GM15510 (cell line): ENCODE measurements around the gene LPP.

ENCODE experiments used
- POLR2A ChIP-seq: IDR thresholded peaks from 3 replicates; pipeline ENCODE4 v1.6.1; 2011; ENCODE audit warnings: borderline replicate concordance; ENCODE audit not compliant: insufficient read length; ENCODE audit errors: extremely low read depth

Gene LPP

DNA sequence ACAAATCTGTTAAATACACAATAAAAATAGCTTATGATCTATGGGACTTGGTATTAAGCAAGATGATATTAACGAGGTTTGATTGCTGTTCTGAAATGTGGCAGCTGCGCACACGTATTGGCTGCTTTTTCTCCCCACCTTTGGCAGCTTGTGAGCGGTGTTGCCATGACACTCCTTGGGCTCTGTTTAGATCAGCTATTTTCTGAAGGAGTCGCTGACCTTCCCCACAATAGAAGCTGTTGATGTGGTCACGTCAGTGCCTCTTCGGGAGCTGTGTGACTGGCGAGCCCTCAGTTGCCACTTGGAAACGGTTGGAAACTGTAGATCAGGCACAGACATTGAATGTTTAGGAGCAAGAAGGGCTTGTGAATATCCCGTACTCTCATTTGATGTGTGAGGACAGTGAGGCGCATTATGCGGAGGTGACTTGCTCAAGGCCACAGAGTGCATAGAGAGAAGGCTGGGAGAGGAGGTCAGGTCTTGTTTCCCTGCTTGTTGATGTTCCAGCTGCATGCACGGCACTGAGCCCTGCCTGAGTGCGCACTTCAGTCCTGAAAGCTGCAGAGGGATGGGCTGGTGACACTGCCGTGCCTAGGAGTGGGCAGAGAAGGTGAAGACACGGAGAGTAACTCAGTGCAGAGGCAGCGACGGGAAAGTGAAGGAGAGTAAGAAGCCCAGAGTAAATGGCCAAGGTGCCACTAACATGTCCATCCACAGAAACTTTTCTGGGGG, 198.4 kb downstream of the LPP start:
- TF ChIP-seq POLR2A, result no peak

DNA sequence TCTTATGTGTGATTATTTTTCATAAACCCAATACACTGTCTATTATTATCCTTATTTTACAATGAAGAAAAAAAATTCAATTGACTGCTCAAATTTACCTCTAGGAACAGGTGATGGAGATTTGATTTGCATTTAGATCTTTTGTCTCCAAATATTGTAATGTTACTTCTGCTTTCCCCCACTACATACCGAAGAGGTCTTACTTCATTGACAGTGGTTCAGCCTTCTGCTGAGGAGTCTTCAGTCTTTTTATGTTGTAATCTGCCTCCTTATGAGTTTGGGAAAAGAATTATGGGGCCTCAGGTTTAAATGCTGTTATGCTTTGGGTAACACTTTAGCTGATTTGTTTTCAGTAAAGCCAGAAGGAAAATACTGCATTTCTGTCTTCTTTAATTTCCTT, 199.5 kb downstream of the LPP start:
- no peak for TF ChIP-seq POLR2A

DNA sequence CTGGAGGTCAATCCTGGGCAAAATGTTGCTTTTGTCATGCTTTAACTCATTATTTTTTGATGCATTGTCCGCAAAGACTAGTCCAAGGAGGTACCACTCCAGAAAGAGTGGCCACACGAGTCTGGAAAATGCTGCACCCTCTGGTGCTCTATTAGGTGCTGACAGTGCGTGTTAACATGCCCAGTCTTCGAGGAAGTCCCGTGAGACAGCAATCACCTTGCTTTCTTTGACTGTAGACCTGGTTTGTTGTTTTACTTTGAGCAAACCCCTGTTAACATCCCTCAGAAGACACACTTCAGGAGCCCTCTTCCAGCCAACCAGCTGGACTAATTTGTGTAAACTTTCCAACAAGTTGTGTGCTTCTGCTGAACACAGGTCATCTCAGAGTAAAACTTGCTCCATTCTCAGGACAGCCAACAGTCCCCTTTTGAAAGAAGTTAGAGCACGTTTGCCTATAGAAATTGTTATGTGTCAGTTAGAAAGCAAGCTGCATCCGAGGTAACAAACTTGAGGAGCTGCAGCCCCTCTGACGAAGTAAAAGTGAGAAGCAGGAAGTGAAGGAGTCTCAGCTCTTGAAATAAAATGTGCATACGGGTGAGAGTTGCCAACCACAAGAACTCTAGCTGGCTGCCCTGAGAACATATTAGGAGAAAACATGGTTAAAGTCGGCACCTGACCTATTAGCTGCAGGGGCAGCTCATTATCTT, 205.0 kb downstream of the LPP start:
- no peak for TF ChIP-seq POLR2A

DNA sequence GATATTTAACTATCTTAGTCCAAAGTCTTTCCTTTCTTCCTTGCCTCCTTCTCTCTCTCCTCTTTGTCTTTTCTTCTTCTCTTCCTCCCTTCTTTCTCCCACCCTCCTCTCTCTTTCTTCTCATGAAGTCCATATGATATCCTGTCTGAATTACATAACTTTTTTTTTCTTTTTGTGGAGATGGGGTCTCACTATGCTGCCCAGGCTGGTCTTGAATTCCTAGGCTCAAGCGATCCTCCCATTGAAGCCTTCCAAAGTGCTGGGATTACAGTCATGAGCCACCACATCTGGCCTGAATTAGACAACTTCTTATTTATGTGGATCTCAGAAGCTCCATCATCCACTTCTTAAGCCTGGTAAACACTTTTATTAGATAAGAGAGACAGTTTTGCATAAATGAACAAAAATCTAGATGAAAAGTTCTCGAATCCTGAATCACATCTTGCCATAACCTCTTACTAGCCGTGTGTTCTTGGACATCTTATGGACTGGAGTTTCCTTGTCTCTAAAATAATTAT, 206.5 kb downstream of the LPP start:
- no peak for TF ChIP-seq POLR2A

DNA sequence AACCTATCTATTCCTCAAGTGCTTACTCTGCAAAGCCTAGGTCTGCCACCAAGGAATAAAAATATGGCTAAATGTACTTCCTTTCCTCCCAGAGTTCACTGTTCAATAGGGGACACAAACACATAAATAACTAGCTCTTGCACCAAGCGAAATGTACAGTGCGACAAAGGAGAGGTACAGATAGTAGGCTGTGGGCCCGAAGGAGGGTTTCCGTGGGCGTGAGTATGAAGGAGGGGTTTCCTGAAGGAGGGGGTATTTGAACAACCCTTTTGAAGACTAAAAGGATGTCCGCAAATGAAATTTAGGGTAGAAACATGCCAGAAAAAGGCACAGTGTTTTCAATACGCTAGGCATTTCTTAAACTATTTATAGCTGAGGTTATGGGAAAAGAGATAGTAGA, 207.9 kb downstream of the LPP start:
- no peak for TF ChIP-seq POLR2A

DNA sequence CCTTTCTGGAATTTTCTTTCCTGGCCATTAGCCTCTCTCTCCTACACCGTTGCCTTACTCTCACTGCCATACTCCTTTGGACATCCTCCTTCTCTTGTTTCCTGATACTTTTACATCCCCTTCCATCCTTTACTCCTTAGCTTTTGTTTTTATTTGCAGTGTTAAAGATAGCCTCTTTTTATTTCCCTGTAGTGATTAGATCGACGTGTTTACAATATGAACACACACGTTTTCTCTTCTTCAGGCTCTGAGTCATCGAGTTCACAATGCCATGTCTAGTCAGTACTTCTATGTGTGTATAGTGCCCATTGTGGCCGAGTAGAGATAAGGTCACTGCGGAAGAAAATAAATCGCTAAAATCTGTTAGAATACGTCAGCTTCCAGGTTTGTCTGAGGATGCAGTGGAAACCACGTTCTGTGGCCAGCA, 208.5 kb downstream of the LPP start:
- TF ChIP-seq POLR2A, result no peak

DNA sequence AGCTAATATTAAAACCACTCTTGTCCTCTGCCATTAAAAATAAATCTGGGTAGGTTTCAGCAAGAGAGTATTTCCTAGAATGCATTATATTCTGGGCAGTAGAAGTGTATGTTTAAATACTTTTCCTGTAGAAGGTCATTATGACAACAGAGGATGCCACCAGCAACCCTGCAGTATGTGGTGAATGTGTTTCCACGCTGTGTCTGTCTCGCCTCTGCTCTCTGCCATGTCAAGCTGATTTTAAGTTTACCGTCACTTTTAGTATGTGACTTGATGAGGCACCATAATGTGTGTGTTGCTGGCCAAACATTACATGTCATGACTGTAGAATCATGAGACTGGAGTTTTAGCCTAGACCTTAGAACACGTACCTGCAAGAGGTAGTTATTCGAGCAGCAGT, 211.2 kb downstream of the LPP start:
- TF ChIP-seq POLR2A, result no peak

DNA sequence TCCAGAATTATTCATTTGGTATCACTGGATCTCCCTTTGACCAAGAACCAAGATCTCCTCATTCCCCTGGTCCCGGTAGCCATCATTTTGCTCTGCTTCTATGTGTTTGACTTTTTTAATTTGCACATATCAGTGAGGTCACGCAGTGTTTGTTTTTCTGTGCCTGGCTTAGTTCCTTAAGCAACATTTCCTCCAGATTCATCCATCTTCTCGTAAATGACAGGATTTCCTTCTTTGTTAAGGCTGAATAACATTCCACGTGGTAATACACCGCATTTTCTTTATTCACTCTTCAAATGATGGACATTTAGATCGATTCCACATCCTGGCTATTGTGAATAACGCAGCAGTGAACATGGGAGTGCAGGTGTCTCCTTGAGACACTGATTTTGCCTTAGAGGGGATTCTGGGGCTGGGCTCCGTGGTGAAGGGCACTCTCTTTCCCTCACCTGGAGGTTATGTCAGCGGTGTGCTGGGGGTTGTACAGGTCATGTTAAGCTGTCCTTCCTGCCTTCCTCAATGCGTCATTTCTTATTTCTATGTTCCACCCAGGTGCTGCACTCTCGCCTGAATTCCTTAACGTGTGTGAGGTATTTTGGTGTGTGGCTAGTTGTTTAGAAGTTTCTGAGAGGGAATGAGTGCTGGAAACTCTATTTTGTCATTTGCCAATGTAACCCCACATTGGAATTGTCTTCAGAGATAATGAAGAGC, 212.2 kb downstream of the LPP start:
- TF ChIP-seq POLR2A, result no peak

DNA sequence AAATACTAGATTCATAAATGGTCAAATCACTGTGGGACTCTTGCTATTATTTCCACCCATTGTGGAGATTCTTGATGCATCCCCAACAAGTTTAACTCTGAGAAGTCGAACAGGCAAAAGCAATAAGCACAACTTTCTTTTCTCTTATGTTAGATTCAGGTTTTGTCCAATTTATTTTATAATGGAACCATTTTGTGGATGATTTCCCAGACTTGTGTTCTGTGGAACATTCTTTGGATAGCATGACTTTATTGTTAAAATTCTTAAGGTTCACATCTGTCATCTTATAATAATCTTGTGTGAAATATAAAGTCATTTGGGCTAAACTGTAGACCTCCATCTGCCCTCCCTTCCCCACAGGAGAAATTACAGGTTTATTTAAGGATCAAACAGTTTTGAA, 213.7 kb downstream of the LPP start:
- TF ChIP-seq POLR2A, result no peak

DNA sequence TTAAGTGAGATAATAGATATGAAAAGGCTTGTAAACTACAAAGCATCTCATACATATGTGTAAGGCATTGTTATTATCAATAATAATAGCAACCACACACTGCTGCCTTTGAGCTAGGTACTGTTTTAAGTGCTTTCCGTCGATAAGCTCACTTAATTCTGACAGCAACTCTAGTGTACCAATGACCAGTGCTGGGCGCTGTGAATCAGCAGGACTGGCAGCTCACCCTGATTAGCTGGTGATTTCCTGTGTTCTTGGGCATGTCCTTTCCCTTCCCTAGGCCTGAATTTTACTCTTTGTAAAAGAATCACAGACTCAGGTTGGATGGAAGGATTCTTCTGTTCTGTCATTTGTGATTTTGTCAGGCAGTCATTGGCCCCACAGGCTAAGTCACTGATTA, 215.6 kb downstream of the LPP start:
- TF ChIP-seq POLR2A, result no peak

DNA sequence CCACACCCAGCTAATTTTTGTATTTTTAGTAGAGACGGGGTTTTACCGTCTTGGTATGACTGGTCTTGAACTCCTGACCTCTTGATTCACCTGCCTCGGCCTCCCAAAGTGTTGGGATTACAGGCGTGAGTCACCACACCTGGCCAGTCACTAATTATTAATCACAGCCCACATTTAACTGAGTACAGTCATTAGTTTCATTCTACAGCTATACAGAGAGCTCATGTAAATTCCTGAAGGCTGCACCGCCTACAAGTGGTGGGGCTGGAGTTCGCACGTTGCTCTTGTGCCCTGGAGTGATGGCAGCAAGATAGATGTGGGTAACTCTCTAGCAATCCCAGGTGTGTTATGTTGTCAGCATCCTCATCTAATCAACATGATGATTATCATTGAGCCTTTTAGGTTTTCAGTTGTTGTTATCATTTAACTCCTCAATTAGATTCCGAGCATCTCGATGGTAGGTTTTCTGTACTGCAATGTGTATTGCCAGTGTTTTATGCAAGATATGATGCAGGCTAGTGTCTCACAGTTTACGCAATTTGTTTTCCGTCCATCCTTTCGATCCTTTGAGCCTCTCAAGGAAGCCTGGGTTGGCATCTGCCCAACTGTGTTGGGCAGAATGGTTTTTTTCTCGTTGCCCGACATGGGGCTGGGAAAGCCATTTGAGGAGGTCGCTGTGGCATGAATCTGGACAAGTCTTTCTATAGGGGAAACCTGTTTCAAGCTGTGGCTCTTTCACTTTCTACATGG, 216.3 kb downstream of the LPP start:
- no peak for TF ChIP-seq POLR2A

DNA sequence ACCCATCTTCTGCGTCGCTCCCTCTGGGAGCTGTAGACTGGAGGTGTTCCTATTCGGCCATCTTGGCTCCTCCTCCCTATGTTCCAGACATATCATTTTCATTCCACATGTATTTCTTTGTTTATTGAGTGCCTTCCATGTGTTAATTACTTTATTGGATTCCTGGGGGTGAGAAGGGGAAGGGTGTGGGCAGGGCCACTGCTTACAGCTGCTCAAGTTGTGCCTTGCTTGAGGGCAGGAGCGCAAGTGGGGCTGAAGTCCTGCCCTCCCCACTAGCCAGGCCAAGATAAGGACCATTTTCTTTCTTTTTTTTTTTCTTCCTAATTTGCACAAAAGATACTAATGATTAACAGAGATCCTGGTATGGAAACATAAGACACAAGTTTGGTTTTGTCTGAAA, 224.8 kb downstream of the LPP start:
- no peak for TF ChIP-seq POLR2A

DNA sequence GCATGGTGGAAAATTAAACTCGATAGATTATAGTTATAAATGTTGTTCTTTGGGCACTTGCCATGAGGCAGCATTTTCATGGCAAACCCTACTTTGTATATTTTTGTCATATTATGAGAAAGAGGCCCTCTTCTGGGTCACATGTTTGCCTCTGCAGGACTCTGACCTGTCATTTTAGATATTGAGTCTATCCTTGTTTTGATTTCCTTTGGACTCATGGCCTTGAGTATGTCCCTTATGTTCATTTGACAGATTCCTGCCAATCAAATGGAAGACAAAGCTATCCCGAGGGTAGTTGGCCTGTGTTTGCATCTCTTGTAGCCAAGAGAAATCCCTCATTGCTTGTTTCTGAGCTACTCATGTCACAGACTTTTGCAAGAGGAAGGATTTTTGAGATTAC, 226.3 kb downstream of the LPP start:
- TF ChIP-seq POLR2A, result no peak

DNA sequence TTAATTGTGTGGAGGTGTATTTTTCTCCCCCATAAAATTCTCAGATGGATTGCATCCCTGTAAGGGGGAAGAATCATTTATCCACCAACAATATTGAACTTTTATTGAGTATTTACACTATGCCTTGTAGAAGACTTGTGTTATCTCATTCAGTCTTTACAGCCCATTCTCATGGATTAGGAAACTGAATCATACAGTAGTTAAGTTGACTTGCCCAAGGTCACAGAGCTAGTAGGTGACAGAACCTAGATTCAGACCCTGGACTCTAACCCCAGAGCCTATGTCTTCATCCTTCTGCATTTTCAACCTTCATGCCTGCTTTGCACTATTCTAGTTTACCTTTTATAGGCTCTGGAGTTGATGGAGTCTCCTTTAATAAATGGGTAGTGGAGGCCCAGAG, 226.8 kb downstream of the LPP start:
- TF ChIP-seq POLR2A, result no peak

DNA sequence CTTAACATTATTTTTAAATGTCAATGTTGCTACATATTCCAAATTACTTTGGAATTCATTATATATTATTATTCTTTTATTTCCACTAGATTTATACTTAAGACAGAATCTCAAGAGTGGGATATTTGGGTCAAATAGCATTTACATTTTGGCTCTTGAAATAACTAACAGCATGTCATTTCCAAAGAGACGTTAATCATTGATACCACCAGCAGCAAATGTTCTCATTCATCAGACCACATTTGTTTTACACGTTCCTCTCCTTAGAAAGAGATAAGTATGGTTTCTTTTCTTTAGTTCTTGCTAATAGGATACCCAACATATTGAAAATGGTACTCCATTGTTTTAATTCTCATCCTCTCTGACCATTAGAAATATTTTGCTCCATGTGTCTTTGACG, 229.8 kb downstream of the LPP start:
- no peak for TF ChIP-seq POLR2A

DNA sequence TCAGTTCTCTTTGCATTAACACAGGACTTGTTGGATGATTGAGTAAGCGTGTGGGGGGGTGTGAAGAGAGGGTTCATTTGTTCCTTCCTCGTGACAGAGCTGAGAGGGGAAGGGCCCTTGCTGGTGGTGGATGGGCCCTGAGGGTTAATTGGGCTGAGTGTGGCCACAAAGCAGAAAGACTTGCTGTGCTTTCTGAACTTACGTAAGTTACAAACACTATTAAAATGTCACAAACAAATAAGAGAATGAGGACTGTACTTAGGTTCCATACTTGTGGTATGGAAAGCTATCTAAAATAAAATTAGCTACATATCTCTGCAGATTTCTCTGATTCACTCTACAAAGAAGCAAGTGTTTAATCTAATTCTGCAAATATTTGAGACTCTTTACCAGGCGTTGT, 231.3 kb downstream of the LPP start:
- TF ChIP-seq POLR2A, result no peak
